GM18867 (cell line): Measurements from ENCODE around the gene DCAF5.
"Not testable (repeated sequence)": the region's sequence is repeated elsewhere in the genome, so short reads cannot be mapped to it uniquely, and the experiment has no call there.

ENCODE experiments used
- ATAC-seq: cut with Tn5 transposase; IDR thresholded peaks from one replicate; pipeline ENCODE4 v1.9.1; 2021; ENCODE audit warnings: mild to moderate bottlenecking, moderate library complexity; ENCODE audit not compliant: unreplicated experiment

DCAF5 gene

GRCh38 chr14:69073915-69074314, 79.0 kb downstream of the DCAF5 start:
- no peak for ATAC-seq

- ATAC-seq, result no peak
Measured at GRCh38 chr14:69073429-69073828, 79.5 kb downstream of the DCAF5 start.

- ATAC-seq, result no peak
Measured at GRCh38 chr14:69072584-69072983, 80.3 kb downstream of the DCAF5 start.

- no peak for ATAC-seq
Measured at GRCh38 chr14:69068744-69069421, 84.0 kb downstream of the DCAF5 start.

- no peak for ATAC-seq
Measured at GRCh38 chr14:69066396-69067171, 86.3 kb downstream of the DCAF5 start.

GRCh38 chr14:69065934-69066333, 87.0 kb downstream of the DCAF5 start:
- ATAC-seq, result not testable (repeated sequence)

GRCh38 chr14:69064596-69064995, 88.3 kb downstream of the DCAF5 start:
- no peak for ATAC-seq

GRCh38 chr14:69059658-69060623, 93.0 kb downstream of the DCAF5 start:
- no peak for ATAC-seq

- no peak for ATAC-seq
Measured at GRCh38 chr14:69055999-69056788, 96.7 kb downstream of the DCAF5 start.

- ATAC-seq, result no peak
Measured at GRCh38 chr14:69055125-69055524, 97.8 kb downstream of the DCAF5 start.

GRCh38 chr14:69054030-69054429, 98.9 kb downstream of the DCAF5 start:
- no peak for ATAC-seq

- ATAC-seq, result no peak
Measured at GRCh38 chr14:69052181-69052601, 100.7 kb downstream of the DCAF5 start.

- no peak for ATAC-seq
Measured at GRCh38 chr14:69050240-69051184, 102.4 kb downstream of the DCAF5 start.

GRCh38 chr14:69049675-69050074, 103.2 kb downstream of the DCAF5 start:
- no peak for ATAC-seq

- ATAC-seq, result no peak
Measured at GRCh38 chr14:69048456-69048855, 104.5 kb downstream of the DCAF5 start.

GRCh38 chr14:69047255-69047654, 105.7 kb downstream of the DCAF5 start:
- no peak for ATAC-seq

GRCh38 chr14:69046476-69046860, 106.5 kb downstream of the DCAF5 start:
- no peak for ATAC-seq

- no peak for ATAC-seq
Measured at GRCh38 chr14:69045857-69046475, 107.0 kb downstream of the DCAF5 start.
